NT2/D1 (cell line): ENCODE results near the gene ARHGAP10.

Source experiments
- YY1 ChIP-seq: IDR thresholded peaks from 2 replicates; pipeline ENCODE4 v1.6.1; 2011; ENCODE audit not compliant: insufficient read length, insufficient read depth
- ZNF274 ChIP-seq: IDR thresholded peaks from 2 replicates; pipeline ENCODE4 v1.6.1; 2011; ENCODE audit warnings: mild to moderate bottlenecking, low read depth, low read length

- TF ChIP-seq YY1 (no peak), ZNF274 (no peak)
These were observed 211.3 kb downstream of the ARHGAP10 start for GRCh38 chr4:147943159-147943638.
